ENCODE data around the gene EHHADH. TPM values are rescaled to one million over a fixed set of nuclear protein-coding genes. Genes with fewer than 3 reads are reported as not detected.
A peak's percentile ranks its signal among the peaks of the same experiment; 100 is the strongest.

EHHADH gene
- total and polyA plus RNA-seq, 2 of the 13 experiments (the other 11 are each of a cell fraction or from before 2014, with no cell fraction given): 14.5 to 38.9 TPM

DNA sequence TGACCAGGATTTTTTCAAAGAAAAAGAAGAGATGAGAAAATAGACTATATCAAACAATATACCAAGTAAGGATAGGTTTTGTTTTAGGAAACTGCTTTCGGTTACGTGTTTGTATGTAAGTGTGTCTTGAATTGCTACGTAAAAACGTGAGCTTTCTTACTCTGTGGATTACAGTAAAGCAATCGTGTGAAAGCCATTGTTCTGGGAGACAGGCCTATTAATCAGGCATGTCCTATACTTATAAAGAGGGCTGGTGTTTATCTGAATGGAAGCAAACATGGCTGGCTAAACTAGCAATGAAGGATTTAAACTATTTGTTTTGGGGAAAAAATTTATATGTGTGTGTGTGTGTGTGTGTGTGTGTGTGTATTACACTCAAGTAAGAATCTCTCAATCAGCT lies 2.6 kb downstream of the EHHADH start (continued):
- TF ChIP-seq ZNF607 (CRISPR knock-in tag; IDR thresholded peaks at IDR 0.05; ENCODE audit: borderline replicate concordance) (no peak), TAF1 (CRISPR knock-in tag; IDR thresholded peaks at IDR 0.05) (no peak), SOX13 (IDR thresholded peaks at IDR 0.05) (no peak), SOX13 (CRISPR knock-in tag; conservative IDR thresholded peaks at IDR 0.05 in 1 of 2, IDR thresholded peaks at IDR 0.05 in 1 of 2) (peak in 1 of 2 experiments; percentile 39; a peak in 1 of 4 replicates), SAFB2 (CRISPR knock-in tag; IDR thresholded peaks at IDR 0.05; ENCODE audit: borderline replicate concordance, low read depth) (no peak)
- TF ChIP-seq, protein P1, sequence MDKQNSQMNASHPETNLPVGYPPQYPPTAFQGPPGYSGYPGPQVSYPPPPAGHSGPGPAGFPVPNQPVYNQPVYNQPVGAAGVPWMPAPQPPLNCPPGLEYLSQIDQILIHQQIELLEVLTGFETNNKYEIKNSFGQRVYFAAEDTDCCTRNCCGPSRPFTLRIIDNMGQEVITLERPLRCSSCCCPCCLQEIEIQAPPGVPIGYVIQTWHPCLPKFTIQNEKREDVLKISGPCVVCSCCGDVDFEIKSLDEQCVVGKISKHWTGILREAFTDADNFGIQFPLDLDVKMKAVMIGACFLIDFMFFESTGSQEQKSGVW (CRISPR knock-in tag; IDR thresholded peaks at IDR 0.05; ENCODE audit: borderline replicate concordance): no peak

DNA sequence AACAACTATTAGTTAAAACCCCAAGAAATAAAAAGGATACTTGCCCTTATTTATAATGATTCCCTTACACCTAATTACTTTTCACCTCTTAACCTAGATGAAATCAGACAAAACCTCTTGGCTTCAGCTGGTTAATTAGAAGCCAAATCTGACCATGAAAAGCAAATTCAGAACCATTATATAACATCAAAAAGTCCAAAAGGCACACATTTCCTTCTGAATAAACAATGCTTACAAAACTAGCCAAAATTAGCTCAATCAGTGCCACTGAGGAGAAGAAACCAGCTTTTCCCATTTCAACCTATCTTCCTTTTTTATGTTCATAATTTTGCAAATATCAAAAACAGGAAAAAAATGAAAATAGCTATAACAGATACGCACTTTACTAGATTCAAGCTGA lies 3.2 kb downstream of the EHHADH start:
- Histone ChIP-seq H3K9ac (ENCODE audit: insufficient read depth, low read depth, low read length) (peak overlapping the region; percentile 32; the same call in 1 of the 2 replicates), H3K36me3 (replicated peaks in 1 of 2; ENCODE audit: control insufficient read depth in 1 of 2, insufficient read depth in 2 of 2, low read length in 2 of 2) (peaks cover 3 to 9% of the 10 kb centered on the region in 2 experiments; a peak in 4 of 5 replicates), H3K79me2 (ENCODE audit: insufficient read depth, low read length) (peaks cover 30% of the 10 kb centered on the region), H4K20me1 (ENCODE audit: insufficient read depth, low read length) (no peaks in the 10 kb centered on the region), H3K27ac (ENCODE audit: extremely low read length, insufficient read depth, low read length) (peak overlapping the region; percentile 68), H3K9me3 (ENCODE audit: low read length) (no peaks in the 10 kb centered on the region), H3K4me3 (replicated peaks in 1 of 3; ENCODE audit: insufficient read depth in 1 of 3, low read depth in 2 of 3, low read length in 3 of 3) (peak overlapping the region in 2 of 3 experiments; percentile 27 to 33; a peak in 2 of 6 replicates), H3K4me1 (ENCODE audit: insufficient read depth, low read length) (peaks cover 51% of the 10 kb centered on the region), H3K27me3 (ENCODE audit: control insufficient read depth in 1 of 2, insufficient read depth in 2 of 2, low read length in 2 of 2) (peaks cover 0 to 2% of the 10 kb centered on the region in 2 experiments; a peak in 2 of 5 replicates), H2AFZ (ENCODE audit: low read length) (no peak overlapping the region), H3K4me2 (ENCODE audit: low read depth, low read length) (peak overlapping the region; percentile 54)
- in situ Hi-C loops (cut with HindIII; ENCODE audit: extremely low pct_ligation_motif_present, low pct_unique_long_range_greater_than_20kb): no loop called here
- POLR2A ChIA-PET: interaction anchor here (1.0 to 1.2 kb wide), 2 partner anchors 13 to 59 kb away, joined by 3 read pairs; no protein-coding TSS in a partner anchor
- 2% methylated on average over 1 of the region's 1 CpG for WGBS (ENCODE audit: low lambda C conversion rate)
- no TSS peak for BruUV-seq (replicated peaks)
- FAIRE-seq (peak; percentile 77), ATAC-seq (no peak), DNase-seq (ENCODE audit: low spot score) (peak; percentile 53)
- intact Hi-C loops (cut with micrococcal nuclease; ENCODE audit: unreplicated experiment): no loop called here
- CTCF ChIA-PET (ENCODE audit: low intra/inter-chr PET ratio, low total read pairs): no interaction called here
- TF ChIP-seq ZSCAN12 (CRISPR knock-in tag; IDR thresholded peaks at IDR 0.05) (no peak), ZNF652 (CRISPR knock-in tag; IDR thresholded peaks at IDR 0.05; ENCODE audit: borderline replicate concordance, low read depth) (peak; percentile 37; the same call in 1 of the 2 replicates), ISL2 (CRISPR knock-in tag; IDR thresholded peaks at IDR 0.05) (peak; percentile 68; the same call in 1 of the 2 replicates), CREM (IDR thresholded peaks at IDR 0.05) (peak; percentile 22), CREM (CRISPR knock-in tag; IDR thresholded peaks at IDR 0.05) (no peak), PCBP2 (optimal IDR thresholded peaks at IDR 0.05; ENCODE audit: low read depth, low read length, poor library complexity, severe bottlenecking) (no peak), GFI1 (CRISPR knock-in tag; IDR thresholded peaks at IDR 0.05; ENCODE audit: borderline replicate concordance) (peak; percentile 94), MED1 (CRISPR knock-in tag; IDR thresholded peaks at IDR 0.05) (peak; percentile 70), HDAC1 (CRISPR knock-in tag; IDR thresholded peaks at IDR 0.05) (peak; percentile 48; the same call in 1 of the 2 replicates), KAT7 (CRISPR knock-in tag; IDR thresholded peaks at IDR 0.05; ENCODE audit: borderline replicate concordance) (no peak), SOX6 (IDR thresholded peaks at IDR 0.05) (no peak), SOX6 (CRISPR knock-in tag; IDR thresholded peaks at IDR 0.05) (peak; percentile 44; the same call in 1 of the 2 replicates), EP300 (IDR thresholded peaks at IDR 0.05; ENCODE audit: low read depth in 2 of 2, low read length in 2 of 2) (peak in 1 of 2 experiments; percentile 59; a peak in 2 of 4 replicates), EP300 (CRISPR knock-in tag; IDR thresholded peaks at IDR 0.05; ENCODE audit: borderline replicate concordance) (no peak), RBFOX2 (IDR thresholded peaks at IDR 0.05; ENCODE audit: low read depth, low read length) (peak; percentile 49; the same call in 1 of the 2 replicates)
- TF ChIP-seq, protein P2, sequence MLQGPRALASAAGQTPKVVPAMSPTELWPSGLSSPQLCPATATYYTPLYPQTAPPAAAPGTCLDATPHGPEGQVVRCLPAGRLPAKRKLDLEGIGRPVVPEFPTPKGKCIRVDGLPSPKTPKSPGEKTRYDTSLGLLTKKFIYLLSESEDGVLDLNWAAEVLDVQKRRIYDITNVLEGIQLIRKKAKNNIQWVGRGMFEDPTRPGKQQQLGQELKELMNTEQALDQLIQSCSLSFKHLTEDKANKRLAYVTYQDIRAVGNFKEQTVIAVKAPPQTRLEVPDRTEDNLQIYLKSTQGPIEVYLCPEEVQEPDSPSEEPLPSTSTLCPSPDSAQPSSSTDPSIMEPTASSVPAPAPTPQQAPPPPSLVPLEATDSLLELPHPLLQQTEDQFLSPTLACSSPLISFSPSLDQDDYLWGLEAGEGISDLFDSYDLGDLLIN (CRISPR knock-in tag; IDR thresholded peaks at IDR 0.05; ENCODE audit: borderline replicate concordance): no peak
- TF ChIP-seq, protein P3, sequence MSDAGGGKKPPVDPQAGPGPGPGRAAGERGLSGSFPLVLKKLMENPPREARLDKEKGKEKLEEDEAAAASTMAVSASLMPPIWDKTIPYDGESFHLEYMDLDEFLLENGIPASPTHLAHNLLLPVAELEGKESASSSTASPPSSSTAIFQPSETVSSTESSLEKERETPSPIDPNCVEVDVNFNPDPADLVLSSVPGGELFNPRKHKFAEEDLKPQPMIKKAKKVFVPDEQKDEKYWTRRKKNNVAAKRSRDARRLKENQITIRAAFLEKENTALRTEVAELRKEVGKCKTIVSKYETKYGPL (CRISPR knock-in tag; IDR thresholded peaks at IDR 0.05): peak; percentile 89
